DMS53 (cell line): ENCODE results near the gene INHBE.
"Not testable (repeated sequence)": the region's sequence is repeated elsewhere in the genome, so short reads cannot be mapped to it uniquely, and the experiment has no call there.

Experiments
- DNase-seq: peaks from one replicate; lab custom pipeline; 2025; lab: John Stamatoyannopoulos, UW

INHBE gene

DNA sequence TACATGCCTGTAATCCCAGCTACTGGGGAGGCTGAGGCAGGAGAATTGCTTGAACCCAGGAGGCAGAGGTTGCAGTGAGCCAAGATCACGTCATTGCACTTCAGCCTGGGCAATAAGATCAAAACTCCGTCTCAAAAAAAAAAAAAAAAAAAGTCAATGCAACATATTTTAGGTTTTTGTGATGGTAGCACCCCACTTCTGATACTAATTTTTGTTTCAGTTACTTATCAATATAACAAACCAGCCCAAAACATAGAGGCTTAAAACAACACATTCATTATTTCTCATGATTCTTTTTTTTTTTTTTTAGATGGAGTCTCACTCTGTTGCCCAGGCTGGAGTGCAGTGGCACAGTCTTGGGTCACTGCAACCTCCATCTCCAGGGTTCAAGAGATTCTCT lies 13.7 kb upstream of the INHBE start:
- DNase-seq = not testable (repeated sequence)

DNA sequence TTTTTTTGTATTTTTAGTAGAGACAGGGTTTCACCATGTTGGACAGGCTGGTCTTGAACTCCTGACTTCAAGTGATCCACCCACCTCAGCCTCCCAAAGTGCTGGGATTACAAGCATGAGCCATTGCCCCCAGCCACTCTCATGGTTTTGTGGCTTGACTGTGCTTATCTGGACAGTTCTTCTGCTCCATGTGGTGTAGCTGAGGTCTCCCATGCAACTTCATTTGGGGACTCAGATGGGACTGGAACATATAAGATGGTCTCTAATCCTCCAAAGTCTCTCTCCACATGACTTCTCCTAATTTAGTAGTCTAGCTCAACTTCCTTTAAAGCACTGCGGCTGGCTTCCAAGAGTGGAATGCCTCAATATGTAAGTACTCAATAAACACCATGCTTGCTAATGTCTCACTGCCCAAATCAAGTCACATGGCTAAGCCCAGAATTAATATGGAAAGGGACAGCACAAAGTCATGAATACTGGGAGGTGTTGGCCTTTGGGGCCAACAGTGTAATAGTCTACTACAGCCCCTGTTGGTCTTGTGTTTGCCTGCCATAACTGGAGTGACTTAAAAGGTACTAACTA lies 13.2 kb upstream of the INHBE start:
- no peak for DNase-seq

DNA sequence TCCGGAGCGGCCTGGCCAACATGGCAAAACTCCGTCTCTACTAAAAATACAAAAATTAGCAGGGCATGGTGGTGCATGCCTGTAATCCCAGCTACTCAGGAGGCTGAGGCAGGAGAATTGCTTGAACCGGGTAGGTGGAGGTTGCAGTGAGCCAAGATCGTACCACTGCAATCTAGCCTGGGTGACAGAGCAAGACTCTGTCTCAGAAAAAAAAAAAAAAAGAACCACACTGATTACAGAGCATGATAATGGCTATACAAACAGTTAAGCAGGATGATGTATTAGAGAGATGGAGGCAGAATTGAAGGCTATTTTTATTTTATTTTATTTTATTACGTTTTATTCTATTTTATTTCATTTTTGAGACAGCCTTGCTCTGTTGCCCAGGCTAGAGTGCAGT lies 10.8 kb upstream of the INHBE start:
- not testable (repeated sequence) for DNase-seq

DNA sequence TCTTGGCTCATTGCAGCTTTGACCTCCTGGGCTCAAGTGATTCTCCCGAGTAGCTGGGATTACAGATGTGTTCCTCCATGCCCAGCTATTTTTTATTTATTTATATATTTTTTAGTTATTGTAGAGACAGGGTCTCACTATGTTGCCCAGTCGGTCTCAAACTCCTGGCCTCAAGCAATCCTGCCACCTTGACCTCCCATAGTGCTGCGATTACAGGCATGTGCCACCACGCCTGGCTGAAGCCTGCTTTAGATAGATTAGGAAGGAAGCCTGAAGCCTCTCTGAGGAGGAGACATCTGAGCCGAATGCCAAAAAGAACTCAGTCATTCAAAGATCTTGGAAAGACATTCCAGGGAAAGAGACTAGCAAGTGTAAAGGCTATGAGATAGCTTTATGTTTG lies 10.4 kb upstream of the INHBE start:
- no peak for DNase-seq

DNA sequence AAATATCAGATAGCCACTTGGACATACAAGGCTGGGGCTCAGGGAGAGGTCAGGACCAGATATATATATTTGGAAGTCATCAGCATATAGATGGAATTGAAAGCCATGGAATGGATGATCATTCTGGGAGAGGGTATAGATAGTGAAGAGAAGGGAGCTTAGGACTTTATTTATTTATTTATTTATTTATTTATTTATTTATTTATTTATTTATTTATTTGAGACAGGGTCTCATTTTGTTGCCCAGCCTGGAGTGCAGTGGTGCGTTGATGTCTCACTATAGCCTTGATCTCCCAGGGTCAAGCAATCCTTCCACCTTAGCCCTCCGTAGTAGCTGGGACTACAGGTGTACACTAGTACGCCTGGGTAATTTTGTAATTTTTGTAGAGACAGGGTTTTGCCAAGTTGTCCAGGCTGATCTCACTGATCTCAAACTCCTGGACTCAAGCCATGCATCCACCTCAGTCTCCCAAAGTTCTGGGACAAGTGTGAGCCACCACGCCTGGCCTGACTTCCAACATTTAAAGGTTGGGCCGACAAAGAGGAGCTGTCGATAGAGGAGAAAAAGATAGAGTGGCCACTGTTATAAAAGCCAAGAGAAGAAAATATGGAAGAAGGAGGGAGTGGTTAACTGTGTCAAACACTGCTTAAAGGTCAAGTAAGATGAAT lies 8.7 kb upstream of the INHBE start:
- DNase-seq = no peak

DNA sequence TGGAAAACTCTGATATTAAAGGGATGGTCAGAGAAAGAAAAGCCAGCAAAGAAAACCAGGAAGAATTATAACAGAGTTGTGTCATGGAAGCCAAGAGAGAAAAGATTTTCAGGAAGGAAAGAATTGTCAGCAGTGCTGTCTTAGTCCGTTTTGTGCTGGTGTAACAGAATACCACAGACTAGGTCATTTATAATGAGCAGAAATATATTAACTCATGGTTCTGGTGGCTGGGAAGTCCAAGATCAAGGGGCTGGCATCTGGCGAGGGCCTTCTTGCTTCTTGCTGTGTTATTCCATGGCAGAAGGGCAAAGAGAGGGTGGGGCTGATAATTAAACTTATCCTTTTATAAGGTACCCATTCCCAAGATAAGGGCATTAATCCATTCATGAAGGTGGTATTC lies 6.4 kb upstream of the INHBE start:
- DNase-seq = no peak

DNA sequence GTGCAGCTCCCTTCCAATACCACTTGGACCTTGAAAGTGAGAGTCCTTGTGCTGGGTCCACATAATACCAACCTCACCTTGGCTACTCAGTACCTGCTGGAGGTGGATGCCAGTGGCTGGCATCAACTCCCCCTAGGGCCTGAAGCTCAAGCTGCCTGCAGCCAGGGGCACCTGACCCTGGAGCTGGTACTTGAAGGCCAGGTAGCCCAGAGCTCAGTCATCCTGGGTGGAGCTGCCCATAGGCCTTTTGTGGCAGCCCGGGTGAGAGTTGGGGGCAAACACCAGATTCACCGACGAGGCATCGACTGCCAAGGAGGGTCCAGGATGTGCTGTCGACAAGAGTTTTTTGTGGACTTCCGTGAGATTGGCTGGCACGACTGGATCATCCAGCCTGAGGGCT lies 5.7 kb upstream of the INHBE start:
- no peak for DNase-seq

DNA sequence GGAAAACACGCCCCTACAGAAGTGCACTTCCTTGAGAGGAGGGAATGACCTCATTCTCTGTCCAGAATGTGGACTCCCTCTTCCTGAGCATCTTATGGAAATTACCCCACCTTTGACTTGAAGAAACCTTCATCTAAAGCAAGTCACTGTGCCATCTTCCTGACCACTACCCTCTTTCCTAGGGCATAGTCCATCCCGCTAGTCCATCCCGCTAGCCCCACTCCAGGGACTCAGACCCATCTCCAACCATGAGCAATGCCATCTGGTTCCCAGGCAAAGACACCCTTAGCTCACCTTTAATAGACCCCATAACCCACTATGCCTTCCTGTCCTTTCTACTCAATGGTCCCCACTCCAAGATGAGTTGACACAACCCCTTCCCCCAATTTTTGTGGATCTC lies 5.0 kb upstream of the INHBE start:
- no peak for DNase-seq

DNA sequence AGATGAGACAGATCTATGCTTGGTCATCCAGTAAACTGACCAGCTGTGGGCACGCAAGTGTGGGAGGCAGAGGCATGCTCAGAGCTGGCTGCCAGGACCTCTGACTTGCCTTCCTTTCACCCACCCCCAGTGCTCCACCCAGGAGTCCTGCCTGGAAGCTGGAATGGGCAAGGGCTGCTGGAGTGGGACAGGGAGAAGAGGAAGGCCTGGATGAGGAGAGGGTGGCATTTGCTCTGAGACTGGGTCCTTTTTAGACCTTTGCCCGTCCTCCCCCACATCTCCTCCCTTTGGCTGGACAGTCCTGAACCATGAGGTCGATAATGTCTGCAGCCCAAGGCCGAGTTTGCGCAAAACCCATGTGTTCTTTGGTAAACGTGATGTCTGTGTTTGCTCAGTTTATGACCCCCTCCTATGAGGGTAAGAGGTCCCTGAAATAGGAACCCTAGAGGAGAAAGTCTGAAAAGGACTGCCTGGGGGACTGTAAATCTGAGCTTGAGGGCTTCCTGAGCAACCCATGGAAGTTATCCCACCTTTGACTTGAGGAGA lies 3.8 kb upstream of the INHBE start:
- DNase-seq = no peak

DNA sequence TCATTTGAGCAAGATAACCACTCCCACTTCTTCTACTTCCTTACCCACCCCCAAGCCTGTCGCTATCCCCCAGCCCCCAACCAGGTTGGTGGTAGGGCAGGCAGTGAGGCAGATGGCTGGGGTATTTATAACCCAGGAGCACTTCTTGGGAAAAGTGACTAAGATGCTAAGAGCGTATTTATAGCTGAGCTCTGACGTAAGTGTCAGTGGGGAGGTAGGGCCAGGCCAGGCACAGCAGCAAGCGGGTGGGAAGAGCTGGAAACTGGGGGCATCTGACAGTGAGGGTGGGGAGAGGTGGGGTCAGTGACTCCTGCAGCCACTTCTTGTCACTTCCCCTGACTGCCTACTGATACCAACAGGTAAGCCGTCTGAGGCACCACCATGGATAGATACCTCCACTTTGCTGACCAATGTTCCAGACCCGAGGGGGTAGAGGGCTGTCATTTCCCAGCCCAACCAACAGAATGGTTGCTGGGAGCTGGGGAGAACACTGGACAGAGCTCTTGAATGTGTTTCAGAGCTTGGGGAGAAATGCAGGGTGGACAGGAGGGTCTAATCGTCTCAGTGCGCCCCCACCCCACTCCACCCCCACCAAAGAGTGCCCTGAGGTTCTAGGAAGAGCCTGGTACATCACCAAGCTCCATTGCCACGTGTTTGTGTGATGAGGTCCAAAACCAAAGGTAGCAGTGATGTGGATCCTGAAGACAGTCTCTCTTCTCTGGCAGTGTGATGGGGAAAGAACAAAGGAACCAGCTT lies 2.7 kb upstream of the INHBE start:
- DNase-seq = peak; percentile 37

DNA sequence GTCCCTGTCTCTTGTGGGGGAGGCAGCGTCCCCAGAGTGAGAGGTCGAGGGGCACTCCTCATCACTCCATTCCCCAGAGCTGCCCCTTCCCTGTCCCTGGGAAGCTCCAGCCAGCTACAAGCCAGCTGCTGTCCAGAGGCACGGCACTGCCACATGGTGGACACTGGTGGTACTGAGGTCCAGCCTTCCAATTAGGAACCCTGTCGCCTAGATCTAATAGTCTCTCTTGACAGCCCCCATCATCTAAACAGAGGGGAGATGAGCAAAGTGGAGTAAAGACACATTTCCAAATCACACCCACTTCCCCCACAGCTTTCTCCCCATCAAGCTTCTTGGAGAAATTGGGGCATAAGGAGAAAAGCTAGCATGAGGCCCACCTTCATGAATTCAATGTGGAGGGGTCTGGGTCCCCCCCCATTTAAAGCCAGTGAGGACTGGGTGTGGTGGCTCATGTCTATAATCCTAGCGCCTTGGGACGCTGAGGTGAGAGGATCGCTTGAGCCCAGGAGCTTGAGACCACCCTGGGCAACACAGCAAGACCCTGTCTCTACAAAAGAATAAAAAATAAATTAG lies 2.1 kb upstream of the INHBE start:
- DNase-seq = peak; percentile 88

DNA sequence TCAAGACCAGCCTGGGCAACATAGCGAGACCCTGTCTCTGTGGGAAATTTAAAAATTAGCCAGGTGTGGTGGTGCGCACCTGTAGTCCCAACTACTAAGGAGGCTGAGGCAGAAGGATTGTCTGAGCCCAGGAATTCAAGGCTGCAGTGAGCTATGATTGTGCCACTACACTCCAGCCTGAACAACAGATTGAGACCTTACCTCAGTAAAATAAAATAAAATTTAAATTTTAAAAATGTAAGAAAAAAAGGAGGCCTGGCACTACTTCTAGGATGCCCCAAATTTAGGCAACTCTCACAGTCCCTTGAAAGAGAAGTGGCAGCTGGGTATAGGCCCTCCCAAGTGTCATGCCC lies 918 bp upstream of the INHBE start:
- DNase-seq = no peak

DNA sequence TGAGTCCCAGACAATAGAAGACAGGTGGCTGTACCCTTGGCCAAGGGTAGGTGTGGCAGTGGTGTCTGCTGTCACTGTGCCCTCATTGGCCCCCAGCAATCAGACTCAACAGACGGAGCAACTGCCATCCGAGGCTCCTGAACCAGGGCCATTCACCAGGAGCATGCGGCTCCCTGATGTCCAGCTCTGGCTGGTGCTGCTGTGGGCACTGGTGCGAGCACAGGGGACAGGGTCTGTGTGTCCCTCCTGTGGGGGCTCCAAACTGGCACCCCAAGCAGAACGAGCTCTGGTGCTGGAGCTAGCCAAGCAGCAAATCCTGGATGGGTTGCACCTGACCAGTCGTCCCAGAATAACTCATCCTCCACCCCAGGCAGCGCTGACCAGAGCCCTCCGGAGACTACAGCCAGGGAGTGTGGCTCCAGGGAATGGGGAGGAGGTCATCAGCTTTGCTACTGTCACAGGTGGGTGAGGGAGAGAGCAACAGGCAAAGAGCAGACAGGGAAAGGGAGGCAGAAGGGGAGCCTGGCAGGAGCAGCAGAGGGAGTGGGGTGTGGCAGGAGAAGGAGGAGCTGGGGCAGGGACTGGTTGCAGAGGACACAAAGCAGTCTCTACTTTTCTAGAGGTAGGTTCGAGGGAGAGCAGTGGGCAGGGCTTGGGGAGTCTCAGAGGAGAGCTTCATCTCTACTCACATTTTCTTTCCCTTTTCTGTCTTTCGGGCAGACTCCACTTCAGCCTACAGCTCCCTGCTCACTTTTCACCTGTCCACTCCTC lies 452 bp downstream of the INHBE start:
- peak; percentile 69 for DNase-seq

DNA sequence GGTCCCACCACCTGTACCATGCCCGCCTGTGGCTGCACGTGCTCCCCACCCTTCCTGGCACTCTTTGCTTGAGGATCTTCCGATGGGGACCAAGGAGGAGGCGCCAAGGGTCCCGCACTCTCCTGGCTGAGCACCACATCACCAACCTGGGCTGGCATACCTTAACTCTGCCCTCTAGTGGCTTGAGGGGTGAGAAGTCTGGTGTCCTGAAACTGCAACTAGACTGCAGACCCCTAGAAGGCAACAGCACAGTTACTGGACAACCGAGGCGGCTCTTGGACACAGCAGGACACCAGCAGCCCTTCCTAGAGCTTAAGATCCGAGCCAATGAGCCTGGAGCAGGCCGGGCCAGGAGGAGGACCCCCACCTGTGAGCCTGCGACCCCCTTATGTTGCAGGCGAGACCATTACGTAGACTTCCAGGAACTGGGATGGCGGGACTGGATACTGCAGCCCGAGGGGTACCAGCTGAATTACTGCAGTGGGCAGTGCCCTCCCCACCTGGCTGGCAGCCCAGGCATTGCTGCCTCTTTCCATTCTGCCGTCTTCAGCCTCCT lies 1.1 kb downstream of the INHBE start:
- DNase-seq = peak; percentile 76

DNA sequence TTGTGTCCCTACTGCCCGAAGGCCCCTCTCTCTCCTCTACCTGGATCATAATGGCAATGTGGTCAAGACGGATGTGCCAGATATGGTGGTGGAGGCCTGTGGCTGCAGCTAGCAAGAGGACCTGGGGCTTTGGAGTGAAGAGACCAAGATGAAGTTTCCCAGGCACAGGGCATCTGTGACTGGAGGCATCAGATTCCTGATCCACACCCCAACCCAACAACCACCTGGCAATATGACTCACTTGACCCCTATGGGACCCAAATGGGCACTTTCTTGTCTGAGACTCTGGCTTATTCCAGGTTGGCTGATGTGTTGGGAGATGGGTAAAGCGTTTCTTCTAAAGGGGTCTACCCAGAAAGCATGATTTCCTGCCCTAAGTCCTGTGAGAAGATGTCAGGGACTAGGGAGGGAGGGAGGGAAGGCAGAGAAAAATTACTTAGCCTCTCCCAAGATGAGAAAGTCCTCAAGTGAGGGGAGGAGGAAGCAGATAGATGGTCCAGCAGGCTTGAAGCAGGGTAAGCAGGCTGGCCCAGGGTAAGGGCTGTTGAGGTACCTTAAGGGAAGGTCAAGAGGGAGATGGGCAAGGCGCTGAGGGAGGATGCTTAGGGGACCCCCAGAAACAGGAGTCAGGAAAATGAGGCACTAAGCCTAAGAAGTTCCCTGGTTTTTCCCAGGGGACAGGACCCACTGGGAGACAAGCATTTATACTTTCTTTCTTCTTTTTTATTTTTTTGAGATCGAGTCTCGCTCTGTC lies 1.8 kb downstream of the INHBE start:
- no peak for DNase-seq

DNA sequence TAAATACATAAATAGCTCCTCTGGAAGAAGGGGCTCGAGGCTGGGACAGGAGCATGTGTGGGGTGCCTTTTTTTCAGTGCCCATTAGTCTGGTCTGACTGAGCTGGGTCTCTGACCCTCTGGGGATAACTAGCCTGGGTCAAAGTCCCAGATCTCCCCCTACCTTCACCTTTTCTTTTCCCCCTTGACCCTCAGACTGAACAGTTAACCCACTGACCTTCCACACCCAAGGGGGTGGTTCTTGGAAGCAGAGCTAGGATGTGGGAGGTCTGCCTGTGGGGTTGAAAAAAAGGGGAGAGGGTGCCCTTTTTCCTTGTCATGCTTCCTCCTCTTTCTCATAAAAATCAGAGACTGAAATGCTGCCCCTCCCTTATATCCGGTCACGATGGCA lies 3.6 kb downstream of the INHBE start:
- no peak for DNase-seq

DNA sequence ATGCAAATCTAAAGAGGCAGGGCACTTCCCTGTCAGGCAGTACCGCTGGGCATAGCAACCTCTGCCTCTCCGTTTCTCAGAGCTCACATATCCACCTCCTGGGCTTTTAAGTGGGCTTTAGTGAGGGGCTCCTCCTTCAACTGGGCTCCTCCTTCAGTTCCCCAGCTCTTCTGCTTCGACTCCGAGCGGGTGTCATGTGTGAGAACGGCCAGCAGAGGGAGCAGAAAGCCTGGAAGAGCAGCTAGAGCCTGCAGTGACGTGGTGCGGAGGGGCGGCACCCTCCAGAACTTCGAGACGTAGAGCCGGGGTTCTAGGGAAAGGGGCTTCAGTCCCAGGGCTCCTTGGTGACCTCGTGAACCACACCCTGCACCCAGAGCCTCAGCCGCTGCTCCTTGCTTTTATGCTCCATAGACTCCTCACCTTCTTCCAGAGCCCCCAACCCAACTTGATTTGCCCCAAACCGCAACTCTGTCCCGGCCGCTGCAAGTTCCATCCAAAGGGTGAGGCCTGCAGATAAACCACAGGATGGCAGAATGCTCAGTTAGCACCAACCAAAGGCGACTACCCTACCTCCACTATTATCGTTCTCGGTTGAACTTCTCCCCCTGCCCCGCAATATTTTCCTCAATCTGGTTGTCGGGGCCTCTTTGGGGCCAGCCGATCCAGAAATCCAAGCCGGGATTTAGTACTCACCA lies 4.1 kb downstream of the INHBE start:
- peak; percentile 97 for DNase-seq

DNA sequence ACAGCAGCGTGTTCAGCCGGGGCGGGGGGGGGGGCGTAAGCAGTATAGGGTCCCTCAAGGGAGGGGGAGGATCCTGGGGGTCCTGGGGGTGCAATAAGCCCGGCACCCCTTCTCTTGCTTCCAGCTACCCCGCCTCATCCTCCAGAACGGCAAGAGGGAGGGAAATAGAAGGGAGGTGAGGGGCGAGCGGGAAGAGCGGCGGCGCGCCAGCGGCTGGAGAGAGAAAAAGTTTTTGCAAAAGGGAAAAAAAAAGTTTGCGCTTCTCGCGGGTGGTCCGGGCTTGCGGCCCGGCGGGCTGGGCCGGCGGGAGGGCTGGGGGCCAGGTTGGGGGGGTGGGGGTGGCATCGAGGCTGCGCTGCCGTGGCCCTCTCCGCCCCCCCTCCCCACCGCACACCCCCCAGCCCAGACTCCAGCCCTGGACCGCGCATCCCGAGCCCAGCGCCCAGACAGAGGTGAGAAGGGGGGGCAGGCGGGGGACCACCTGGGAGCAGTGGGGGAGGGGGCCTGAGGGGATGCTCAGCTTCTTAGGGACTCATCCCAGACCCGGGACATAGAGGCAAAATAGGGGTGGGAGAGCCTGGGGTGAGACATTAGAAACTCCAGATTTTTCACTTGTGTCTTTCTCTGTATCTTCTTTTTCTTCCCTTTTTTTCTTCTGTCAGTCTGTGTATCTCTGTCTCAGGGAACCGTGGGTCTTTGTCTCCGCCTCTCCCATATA lies 4.8 kb downstream of the INHBE start, which contains the start of gene GLI1:
Gene GLI1, plus strand, starts transcription at position 36 of the 718 bp plus-strand sequence. CDS start 3,907 bp downstream, outside the sequence.
- peak; percentile 56 for DNase-seq

DNA sequence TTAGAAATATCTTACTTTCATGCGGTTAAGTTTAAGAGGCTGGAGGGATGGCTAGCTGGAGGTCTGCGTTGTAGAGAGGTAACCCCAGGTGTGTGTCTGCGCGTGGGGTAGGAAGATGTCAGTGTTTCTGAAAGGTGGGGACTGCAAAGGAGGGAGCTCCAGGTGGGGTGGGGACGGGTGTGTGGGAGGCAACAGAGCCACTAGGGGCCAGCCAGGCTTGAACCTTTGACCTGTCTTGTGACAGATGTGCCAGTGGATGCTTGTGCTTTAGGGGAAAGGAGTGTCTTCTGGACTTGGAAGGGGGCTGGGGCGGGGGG lies 5.3 kb downstream of the INHBE start:
- peak; percentile 56 for DNase-seq

DNA sequence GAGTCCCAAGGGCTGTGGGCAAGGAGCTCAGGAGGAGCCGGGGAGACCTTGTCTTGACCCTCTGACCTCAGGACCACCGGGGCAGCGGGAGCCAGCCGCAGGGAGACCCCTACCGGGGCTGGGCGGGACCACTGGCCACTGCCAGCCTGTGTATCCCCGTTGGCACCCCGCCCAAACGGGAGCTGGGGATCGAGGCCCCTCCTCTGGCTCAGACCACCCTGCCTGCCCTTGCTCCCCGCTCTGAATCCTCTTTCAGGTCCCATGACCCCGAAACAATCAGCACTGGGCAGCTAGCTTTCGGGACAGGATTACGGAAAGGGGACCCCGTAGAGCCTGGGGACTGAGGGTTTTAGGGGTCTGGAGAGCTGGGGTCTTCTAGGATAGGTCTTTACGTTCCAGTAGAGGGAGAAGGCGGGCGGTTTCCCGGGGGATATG lies 5.8 kb downstream of the INHBE start:
- no peak for DNase-seq
